ENCODE measurements around the gene LSAMP. TPM values are rescaled to one million over a fixed set of nuclear protein-coding genes. Genes with fewer than 3 reads are reported as not detected.
A peak's percentile ranks its signal among the peaks of the same experiment; 100 is the strongest.

The LSAMP gene
- total RNA-seq, 1 experiment from 2014 or later, result 0.15 TPM

- Histone ChIP-seq H3K27me3 (ENCODE audit: low read length) (no peaks in the 10 kb centered on the region), H3K9me2 (replicated peaks; ENCODE audit: low read length) (no peaks in the 10 kb centered on the region), H3K4me3 (ENCODE audit: low read length) (no peak overlapping the region), H2AFZ (ENCODE audit: low read length) (no peak overlapping the region), H3K4me1 (ENCODE audit: insufficient read depth, low read length) (no peaks in the 10 kb centered on the region), H3K9me3 (ENCODE audit: low read length) (no peaks in the 10 kb centered on the region), H3F3A (ENCODE audit: low read length, unreplicated experiment) (no peaks in the 10 kb centered on the region), H3K36me3 (ENCODE audit: low read depth, low read length) (no peaks in the 10 kb centered on the region), H4K20me1 (ENCODE audit: low read length) (no peaks in the 10 kb centered on the region), H3K9ac (ENCODE audit: low read length) (no peak overlapping the region), H3K4me2 (ENCODE audit: low read length) (no peak overlapping the region), H3K27ac (ENCODE audit: low read length) (no peak overlapping the region), H3K79me2 (ENCODE audit: low read length) (no peaks in the 10 kb centered on the region)
- intact Hi-C loops (cut with micrococcal nuclease), result no loop called here
- BruUV-seq (replicated peaks), result no TSS peak
- ChIA-PET CTCF (no interaction called here), POLR2A (ENCODE audit: unreplicated experiment) (no interaction called here)
- TF ChIP-seq CTCF (conservative IDR thresholded peaks at IDR 0.05; ENCODE audit: low read depth, low read length) (no peak), EZH2phosphoT487 (IDR thresholded peaks at IDR 0.05; ENCODE audit: borderline replicate concordance, low read length) (no peak), EZH2 (IDR thresholded peaks at IDR 0.05; ENCODE audit: low read length, unreplicated experiment) (no peak)
- no peak for ATAC-seq
- DNase-seq, result no peak
Observed at GRCh38 chr3:115943579-115943978, 501.7 kb downstream of the LSAMP start.

DNA sequence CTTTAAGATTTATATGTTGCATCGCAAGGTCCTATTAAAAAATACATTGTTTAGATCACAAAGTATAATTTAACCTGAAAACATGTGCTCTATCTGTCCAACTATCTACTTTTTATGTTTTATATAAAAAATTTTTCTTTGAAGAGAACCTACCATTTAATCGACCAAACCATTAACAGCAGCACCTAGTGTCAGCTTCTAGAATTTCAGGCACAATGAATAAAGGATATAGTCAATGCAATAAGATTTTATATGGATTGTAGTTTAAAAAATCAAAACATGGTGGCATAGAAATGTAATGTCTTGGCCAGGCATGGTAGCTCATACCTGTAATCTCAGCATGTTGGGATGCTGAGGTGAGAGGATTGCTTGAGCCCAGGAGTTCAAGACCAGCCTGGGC is 508.2 kb downstream of the LSAMP start:
- POLR2A ChIA-PET (ENCODE audit: unreplicated experiment), result no interaction called here
- Histone ChIP-seq H2AFZ (ENCODE audit: low read length) (no peak overlapping the region), H3K9ac (ENCODE audit: low read length) (no peak overlapping the region), H3K27ac (ENCODE audit: low read length) (no peak overlapping the region), H3K9me2 (replicated peaks; ENCODE audit: low read length) (no peaks in the 10 kb centered on the region), H3K4me1 (ENCODE audit: insufficient read depth, low read length) (no peaks in the 10 kb centered on the region), H3K79me2 (ENCODE audit: low read length) (no peaks in the 10 kb centered on the region), H3F3A (ENCODE audit: low read length, unreplicated experiment) (no peaks in the 10 kb centered on the region), H4K20me1 (ENCODE audit: low read length) (no peaks in the 10 kb centered on the region), H3K9me3 (ENCODE audit: low read length) (no peaks in the 10 kb centered on the region), H3K4me2 (ENCODE audit: low read length) (no peak overlapping the region), H3K36me3 (ENCODE audit: low read depth, low read length) (no peaks in the 10 kb centered on the region), H3K27me3 (ENCODE audit: low read length) (no peaks in the 10 kb centered on the region), H3K4me3 (ENCODE audit: low read length) (no peak overlapping the region)
- DNase-seq (peak; percentile 25), ATAC-seq (peak; percentile 51; the same call in 1 of the 2 replicates)
- CTCF ChIA-PET, result no interaction called here
- TF ChIP-seq EZH2 (IDR thresholded peaks at IDR 0.05; ENCODE audit: low read length, unreplicated experiment) (no peak), CTCF (conservative IDR thresholded peaks at IDR 0.05; ENCODE audit: low read depth, low read length) (peak; percentile 58)
- intact Hi-C loops (cut with micrococcal nuclease), result no loop called here
- no TSS peak for BruUV-seq (replicated peaks)

- H3K4me3 ChIP-seq (ENCODE audit: low read length), result no peak overlapping the region
- TF ChIP-seq CTCF (conservative IDR thresholded peaks at IDR 0.05; ENCODE audit: low read depth, low read length) (no peak), EZH2 (IDR thresholded peaks at IDR 0.05; ENCODE audit: low read length, unreplicated experiment) (no peak), EZH2phosphoT487 (IDR thresholded peaks at IDR 0.05; ENCODE audit: borderline replicate concordance, low read length) (no peak)
- no peaks in the 10 kb centered on the region for H3F3A ChIP-seq (ENCODE audit: low read length, unreplicated experiment)
- CTCF ChIA-PET, result no interaction called here
- H3K27ac ChIP-seq (ENCODE audit: low read length), result no peak overlapping the region
- no peaks in the 10 kb centered on the region for H3K79me2 ChIP-seq (ENCODE audit: low read length)
- no peaks in the 10 kb centered on the region for H3K9me2 ChIP-seq (replicated peaks; ENCODE audit: low read length)
- H3K9me3 ChIP-seq (ENCODE audit: low read length), result no peaks in the 10 kb centered on the region
- no TSS peak for BruUV-seq (replicated peaks)
- no peak overlapping the region for H3K4me2 ChIP-seq (ENCODE audit: low read length)
- H3K9ac ChIP-seq (ENCODE audit: low read length), result no peak overlapping the region
- no peaks in the 10 kb centered on the region for H4K20me1 ChIP-seq (ENCODE audit: low read length)
- H3K27me3 ChIP-seq (ENCODE audit: low read length), result no peaks in the 10 kb centered on the region
- H3K36me3 ChIP-seq (ENCODE audit: low read depth, low read length), result no peaks in the 10 kb centered on the region
- intact Hi-C loops (cut with micrococcal nuclease), result no loop called here
- no peaks in the 10 kb centered on the region for H3K4me1 ChIP-seq (ENCODE audit: insufficient read depth, low read length)
- no peak for DNase-seq
- ATAC-seq, result no peak
- H2AFZ ChIP-seq (ENCODE audit: low read length), result no peak overlapping the region
- POLR2A ChIA-PET (ENCODE audit: unreplicated experiment), result no interaction called here
Observed at GRCh38 chr3:115932807-115933206, 512.5 kb downstream of the LSAMP start.

All from PC-3 (cell line).